DMS114 treated with DMSO at 0.1 percent for 48 hours (cell line): ENCODE results near the gene CFAP46.
"Not testable (repeated sequence)": the region's sequence is repeated elsewhere in the genome, so short reads cannot be mapped to it uniquely, and the experiment has no call there.

ENCODE experiments used
- DNase-seq: peaks from one replicate; lab custom pipeline; 2025; ENCODE audit not compliant: unreplicated experiment; lab: John Stamatoyannopoulos, UW

The CFAP46 gene

DNA sequence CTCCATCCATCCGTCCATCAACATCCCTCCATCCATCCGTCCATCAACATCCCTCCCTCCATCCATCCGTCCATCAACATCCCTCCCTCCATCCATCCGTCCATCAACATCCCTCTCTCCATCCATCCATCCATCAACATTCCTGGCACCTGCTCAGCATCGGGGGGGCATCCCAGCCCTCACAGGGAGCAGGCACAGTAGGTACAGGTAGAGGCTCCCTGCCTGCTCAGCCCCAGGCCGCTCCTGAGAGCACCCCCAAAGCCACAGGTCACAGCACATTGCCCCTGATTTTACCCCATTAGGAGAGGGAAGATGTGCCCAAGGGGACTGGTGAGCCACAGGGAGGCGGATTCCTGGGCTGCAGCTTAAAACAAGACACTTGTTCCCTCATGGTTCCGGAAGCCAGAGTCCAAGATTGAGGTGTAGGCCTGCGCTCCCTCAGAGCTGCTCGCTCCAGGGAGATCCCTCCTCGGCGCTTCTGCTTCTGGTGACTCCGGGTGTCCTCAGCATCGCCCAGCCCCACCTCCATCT is 21.1 kb upstream of the CFAP46 start:
- DNase-seq = no peak

GRCh38 chr10:132962623-132963429 is 20.5 kb upstream of the CFAP46 start:
- no peak for DNase-seq

DNA sequence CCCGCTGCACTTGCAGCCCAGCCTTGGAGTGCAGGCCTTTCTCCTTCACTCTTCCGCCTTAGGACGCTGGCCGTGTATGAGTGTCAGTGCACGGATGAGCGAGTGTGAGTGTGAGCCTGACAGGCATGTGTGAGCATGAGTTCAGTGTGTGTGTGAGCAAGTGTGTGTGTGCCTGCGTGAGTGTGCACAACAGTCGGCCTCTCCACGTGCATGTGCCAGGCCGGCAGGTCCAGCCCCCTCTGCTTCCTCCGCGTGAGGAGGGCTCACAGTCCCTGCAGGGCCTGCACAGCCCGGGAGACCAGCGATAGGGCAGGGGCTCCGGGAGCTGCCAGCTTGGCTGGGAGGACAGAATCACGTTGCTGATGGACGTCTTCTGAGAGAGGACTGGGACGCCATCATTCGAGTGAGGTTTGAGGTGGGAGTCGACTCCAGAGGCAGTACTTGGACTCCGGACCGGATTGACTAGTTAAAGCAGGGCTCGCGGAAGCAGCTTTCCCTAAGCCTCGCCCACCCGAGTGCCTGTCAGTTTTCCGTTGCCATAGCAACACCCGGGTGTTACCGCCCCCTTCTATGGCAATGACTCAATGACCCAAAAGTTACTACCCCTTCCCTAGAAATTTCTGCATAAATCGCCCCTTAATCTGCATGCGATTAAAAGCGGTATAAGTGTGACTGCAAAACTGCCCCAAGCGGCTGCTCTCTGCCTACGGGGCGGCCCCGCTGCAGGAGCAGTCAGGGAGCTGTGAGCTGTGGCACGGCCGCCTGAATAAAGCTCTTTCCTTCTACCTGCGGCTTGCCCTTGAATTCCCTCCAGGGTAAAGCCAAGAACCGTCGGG is 19.6 kb upstream of the CFAP46 start:
- DNase-seq = no peak

DNA sequence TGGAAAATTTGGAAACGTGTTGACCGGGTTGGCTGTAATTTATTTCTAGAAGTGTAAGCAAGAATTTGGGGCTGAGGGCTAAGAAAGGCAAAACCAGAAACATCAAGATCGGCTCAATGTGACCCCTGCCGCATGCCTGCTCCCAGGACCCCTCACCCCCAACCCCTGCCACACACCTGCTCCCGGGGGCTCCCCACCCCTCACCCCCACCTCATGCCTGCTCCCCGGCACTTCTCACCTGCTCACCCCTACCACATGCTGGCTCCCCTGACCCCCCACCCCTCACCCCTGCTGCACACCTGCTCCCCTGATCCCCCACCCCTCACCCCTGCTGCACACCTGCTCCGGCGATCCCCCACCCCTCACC is 19.0 kb upstream of the CFAP46 start:
- no peak for DNase-seq

GRCh38 chr10:132960631-132961419 is 18.5 kb upstream of the CFAP46 start:
- DNase-seq = no peak

- no peak for DNase-seq
Observed at GRCh38 chr10:132960071-132960472, 17.7 kb upstream of the CFAP46 start.

- DNase-seq = no peak
Observed at GRCh38 chr10:132959559-132959961, 17.2 kb upstream of the CFAP46 start.

GRCh38 chr10:132958883-132959558 is 16.7 kb upstream of the CFAP46 start:
- DNase-seq = no peak

GRCh38 chr10:132957981-132958882 is 15.9 kb upstream of the CFAP46 start:
- no peak for DNase-seq

DNA sequence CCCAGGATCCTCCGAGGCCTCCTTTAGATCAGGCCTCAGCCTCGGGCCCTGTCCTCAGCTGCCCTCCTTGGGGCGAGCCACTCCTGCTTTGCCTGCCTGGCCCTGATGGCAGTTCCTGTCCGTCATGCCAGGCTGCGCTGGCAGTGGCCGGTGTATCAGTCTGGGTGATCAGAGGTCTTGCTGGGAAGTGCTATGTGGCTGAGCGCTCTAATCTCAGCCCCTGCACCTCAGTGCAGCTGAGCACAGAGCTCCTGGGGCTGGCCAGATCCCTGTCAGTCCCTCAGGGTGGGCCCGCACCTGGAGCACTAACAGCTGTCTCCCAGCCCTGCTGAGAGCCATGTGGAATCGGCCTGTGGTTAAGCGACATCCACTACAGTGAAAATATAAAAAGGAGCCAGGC is 14.8 kb upstream of the CFAP46 start:
- no peak for DNase-seq

- not testable (repeated sequence) for DNase-seq
Observed at GRCh38 chr10:132956259-132956658, 13.9 kb upstream of the CFAP46 start.

DNA sequence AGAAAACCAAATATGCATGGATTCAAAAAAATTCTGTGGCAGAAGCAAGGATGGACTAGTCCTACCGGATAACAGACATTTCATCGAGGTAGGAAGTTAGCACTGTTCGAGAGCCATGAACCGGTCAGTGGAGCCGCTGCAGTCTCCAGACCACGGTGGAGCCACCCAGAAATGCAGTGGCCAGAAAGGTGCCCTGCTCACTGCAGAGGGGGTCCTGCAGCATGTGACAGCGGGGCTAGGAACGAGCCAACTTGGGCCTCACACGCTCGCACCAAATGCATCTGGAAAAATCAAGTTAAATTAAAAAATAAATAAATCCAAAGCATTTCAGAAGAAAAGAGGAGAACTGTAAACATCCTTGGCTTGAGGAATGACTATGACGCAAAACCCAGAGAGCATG is 13.1 kb upstream of the CFAP46 start:
- no peak for DNase-seq

DNA sequence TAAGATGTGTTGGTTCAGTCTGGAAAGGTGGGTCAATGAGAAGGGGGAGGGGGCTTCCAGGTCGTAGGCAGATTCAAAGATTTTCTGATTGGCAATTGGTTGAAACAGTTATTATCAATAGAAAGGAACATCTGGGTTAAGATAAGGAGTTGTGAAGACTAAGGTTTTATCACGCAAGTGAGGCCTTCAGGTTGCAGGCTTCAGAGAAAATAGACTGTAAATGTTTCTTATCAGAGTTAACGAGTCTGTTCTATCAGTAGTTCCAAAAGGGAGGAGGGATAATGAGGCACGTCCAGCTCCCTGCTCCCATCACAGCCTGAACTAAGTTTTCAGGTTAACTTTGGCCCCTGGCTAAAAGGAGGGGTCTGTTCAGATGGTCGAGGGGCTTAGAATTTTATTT is 11.1 kb upstream of the CFAP46 start:
- DNase-seq = no peak

DNA sequence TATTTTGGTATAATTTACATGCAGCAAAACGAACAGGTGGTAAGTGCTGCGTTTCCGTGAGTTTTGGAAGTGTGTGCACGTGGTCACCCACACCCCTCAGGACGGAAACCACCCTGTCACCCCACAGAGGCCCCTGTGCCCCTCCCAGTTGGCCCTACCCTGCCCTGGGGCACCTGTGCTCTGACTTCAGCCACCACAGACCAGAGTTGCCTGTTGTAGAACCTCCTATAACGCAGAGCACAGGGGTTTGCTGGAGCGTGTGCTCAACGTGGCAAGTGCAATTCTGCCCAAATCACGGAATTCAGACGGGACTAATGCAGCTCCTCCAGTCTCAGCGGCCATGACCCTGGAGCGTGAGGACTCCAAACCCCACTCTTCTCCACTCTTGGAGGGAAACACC is 9.6 kb upstream of the CFAP46 start:
- DNase-seq = no peak

DNA sequence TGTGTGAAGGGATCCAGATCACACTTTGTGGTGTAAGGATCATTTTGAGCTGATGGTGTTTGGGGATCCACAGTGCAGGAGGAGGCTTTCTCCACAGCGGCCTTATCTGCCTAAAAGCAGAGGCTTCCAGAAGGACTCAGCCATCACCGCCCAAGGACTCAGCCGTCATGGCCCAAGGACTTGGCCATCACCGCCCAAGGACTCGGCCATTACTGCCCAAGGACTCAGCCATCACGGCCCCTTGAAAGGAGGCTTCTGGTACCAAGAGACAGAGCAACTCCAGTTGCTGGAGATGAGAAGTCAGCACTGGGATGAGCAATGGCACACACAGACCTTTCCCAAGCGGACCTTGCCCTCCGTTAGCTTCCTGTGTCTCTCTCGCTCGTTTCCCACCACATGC is 6.0 kb upstream of the CFAP46 start:
- no peak for DNase-seq

- no peak for DNase-seq
Observed at GRCh38 chr10:132947843-132948242, 5.5 kb upstream of the CFAP46 start.

DNA sequence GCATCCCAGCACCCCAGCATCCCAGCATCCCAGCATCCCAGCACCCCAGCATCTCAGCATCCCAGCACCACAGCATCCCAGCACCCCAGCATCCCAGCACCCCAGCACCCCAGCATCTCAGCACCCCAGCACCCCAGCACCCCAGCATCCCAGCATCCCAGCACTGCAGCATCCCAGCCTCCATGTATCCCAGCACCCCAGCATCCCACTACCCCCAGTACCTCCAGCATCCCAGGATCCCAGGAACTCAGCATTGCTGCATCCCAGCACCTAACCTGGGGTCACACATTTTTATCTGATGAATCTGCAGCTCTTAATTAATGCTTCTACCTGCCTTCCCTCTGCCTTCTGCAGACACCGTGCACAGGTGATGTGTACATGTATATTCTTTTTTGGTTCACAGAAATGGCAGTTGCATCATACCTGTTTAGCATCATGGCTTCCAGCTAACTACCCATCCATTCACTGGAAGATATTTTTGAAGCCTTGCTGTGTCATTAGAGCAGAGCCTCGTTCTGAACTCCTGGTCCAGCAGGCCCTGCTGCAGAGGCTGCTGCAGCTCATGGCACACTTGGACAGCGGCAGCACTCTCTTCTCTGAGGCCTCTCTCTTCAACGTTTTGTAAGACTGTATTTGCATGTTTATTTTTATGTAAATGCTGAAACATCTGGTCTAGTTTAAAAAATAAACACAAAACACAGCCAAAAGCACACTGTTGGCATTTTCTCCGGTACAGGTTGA is 4.6 kb upstream of the CFAP46 start:
- no peak for DNase-seq

DNA sequence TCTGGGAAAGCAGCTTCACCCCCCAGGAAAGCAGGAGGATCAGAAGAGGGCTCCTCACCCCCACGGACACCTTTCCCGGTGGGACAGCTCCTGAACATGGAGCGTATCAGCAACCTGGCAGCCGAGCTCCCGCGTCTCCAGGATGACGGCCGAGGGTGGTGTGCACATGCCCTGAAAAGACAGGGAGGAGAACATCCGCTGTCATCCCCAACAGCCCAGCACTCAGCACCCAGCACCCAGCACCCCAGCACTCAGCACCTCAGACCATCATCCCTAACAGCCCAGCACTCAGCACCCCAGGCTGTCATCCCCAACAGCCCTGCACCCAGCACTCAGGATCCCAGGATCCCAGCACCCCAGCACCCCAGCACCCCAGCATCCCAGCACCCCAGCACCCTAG is 3.9 kb upstream of the CFAP46 start:
- DNase-seq = no peak

GRCh38 chr10:132945894-132946255 is 3.5 kb upstream of the CFAP46 start:
- no peak for DNase-seq
